ENCODE measurements around the gene TMPRSS11A. TPM values are rescaled to one million over a fixed set of nuclear protein-coding genes. Genes with fewer than 3 reads are reported as not detected.

TMPRSS11A gene
- total RNA-seq, 2 donors from 2014 or later = not detected

GRCh38 chr4:67933038-67933437, 30.3 kb downstream of the TMPRSS11A start:
- 83 to 89% methylated on average over 5 of the region's 5 CpGs for WGBS, 2 donors
- no peak for TF ChIP-seq CTCF (IDR thresholded peaks at IDR 0.05)
- no peak for TF ChIP-seq POLR2A (IDR thresholded peaks at IDR 0.05)
- no peak for DNase-seq
- Histone ChIP-seq H3K27me3 (no peaks in the 10 kb centered on the region), H3K4me3 (no peak overlapping the region), H3K9me3 (no peaks in the 10 kb centered on the region), H3K36me3 (replicated peaks in 1 of 2; ENCODE audit: insufficient read depth in 1 of 2, low read depth in 2 of 2) (no peaks in the 10 kb centered on the region), H3K4me1 (no peaks in the 10 kb centered on the region), H3K27ac (no peak overlapping the region)
- ATAC-seq = no peak
- intact Hi-C loops (cut with DNase I) = no loop called here

GRCh38 chr4:67931256-67931655, 32.0 kb downstream of the TMPRSS11A start:
- ATAC-seq (no peak), DNase-seq (no peak)
- no peaks in the 10 kb centered on the region for H3K4me1 ChIP-seq
- no peaks in the 10 kb centered on the region for H3K9me3 ChIP-seq
- no peaks in the 10 kb centered on the region for H3K27me3 ChIP-seq
- WGBS, 2 donors = 81 to 89% methylated on average over 3 of the region's 3 CpGs
- H3K27ac ChIP-seq = no peak overlapping the region
- intact Hi-C loops (cut with DNase I) = no loop called here
- no peaks in the 10 kb centered on the region for H3K36me3 ChIP-seq (replicated peaks in 1 of 2; ENCODE audit: insufficient read depth in 1 of 2, low read depth in 2 of 2)
- no peak for TF ChIP-seq CTCF (IDR thresholded peaks at IDR 0.05)
- no peak for TF ChIP-seq POLR2A (IDR thresholded peaks at IDR 0.05)
- no peak overlapping the region for H3K4me3 ChIP-seq

GRCh38 chr4:67929426-67929825, 33.9 kb downstream of the TMPRSS11A start:
- WGBS, 2 donors = 59 to 72% methylated on average over 3 of the region's 3 CpGs

GRCh38 chr4:67928546-67928945, 34.7 kb downstream of the TMPRSS11A start:
- no peaks in the 10 kb centered on the region for H3K27me3 ChIP-seq
- intact Hi-C loops (cut with DNase I) = no loop called here
- no peak for DNase-seq
- no peaks in the 10 kb centered on the region for H3K4me1 ChIP-seq
- H3K27ac ChIP-seq = no peak overlapping the region
- H3K36me3 ChIP-seq (replicated peaks in 1 of 2; ENCODE audit: insufficient read depth in 1 of 2, low read depth in 2 of 2) = no peaks in the 10 kb centered on the region
- WGBS, 2 donors = 24 to 30% methylated on average over 3 of the region's 3 CpGs
- no peak overlapping the region for H3K4me3 ChIP-seq
- H3K9me3 ChIP-seq = no peaks in the 10 kb centered on the region
- TF ChIP-seq CTCF (IDR thresholded peaks at IDR 0.05) (no peak), POLR2A (IDR thresholded peaks at IDR 0.05) (no peak)
- ATAC-seq = no peak

More at GRCh38 chr4:67929426-67929825, 33.9 kb downstream of the TMPRSS11A start:
- Histone ChIP-seq H3K4me3 (no peak overlapping the region), H3K9me3 (no peaks in the 10 kb centered on the region), H3K36me3 (replicated peaks in 1 of 2; ENCODE audit: insufficient read depth in 1 of 2, low read depth in 2 of 2) (no peaks in the 10 kb centered on the region), H3K4me1 (no peaks in the 10 kb centered on the region), H3K27me3 (no peaks in the 10 kb centered on the region), H3K27ac (no peak overlapping the region)
- no peak for ATAC-seq
- TF ChIP-seq POLR2A (IDR thresholded peaks at IDR 0.05) = no peak
- TF ChIP-seq CTCF (IDR thresholded peaks at IDR 0.05) = no peak
- intact Hi-C loops (cut with DNase I) = no loop called here
- no peak for DNase-seq

- H3K27me3 ChIP-seq = no peaks in the 10 kb centered on the region
- WGBS, 2 donors = 79 to 100% methylated on average over 1 to 3 of the region's 3 CpGs
- no peaks in the 10 kb centered on the region for H3K9me3 ChIP-seq
- no peak overlapping the region for H3K4me3 ChIP-seq
- intact Hi-C loops (cut with DNase I) = no loop called here
- no peak overlapping the region for H3K27ac ChIP-seq
- TF ChIP-seq POLR2A (IDR thresholded peaks at IDR 0.05) (no peak), CTCF (IDR thresholded peaks at IDR 0.05) (no peak)
- no peak for DNase-seq
- no peaks in the 10 kb centered on the region for H3K36me3 ChIP-seq (replicated peaks in 1 of 2; ENCODE audit: insufficient read depth in 1 of 2, low read depth in 2 of 2)
- H3K4me1 ChIP-seq = no peaks in the 10 kb centered on the region
- ATAC-seq = no peak
Measured at GRCh38 chr4:67927251-67927650, 36.0 kb downstream of the TMPRSS11A start.
